OCI-LY1 (cell line): ENCODE measurements around the gene DSG1.

Source experiments
- H2AFZ ChIP-seq: fragments of 200-600 bp; sonication (generic), shearing (Covaris generic); 2 replicates; pipeline ENCODE4 v1.6.0; 2014; ENCODE audit warnings: antibody characterized with exemption, mild to moderate bottlenecking, low read length
- H3F3A ChIP-seq: fragments of 200-600 bp; sonication (generic), shearing (Covaris generic); 2 replicates; pipeline ENCODE4 v1.6.0; 2014; ENCODE audit warnings: mild to moderate bottlenecking, antibody characterized with exemption, low read length, moderate library complexity; ENCODE audit not compliant: insufficient read depth
- H3K27ac ChIP-seq: fragments of 200-600 bp; sonication (generic); 2 replicates; pipeline ENCODE4 v1.5.1; 2014; ENCODE audit warnings: low read length, mixed run types, mild to moderate bottlenecking, low read depth; ENCODE audit not compliant: poor library complexity, severe bottlenecking
- H3K27me3 ChIP-seq: fragments of 200-600 bp; sonication (generic); 2 replicates; pipeline ENCODE4 v1.6.0; 2014; ENCODE audit warnings: antibody characterized with exemption, mild to moderate bottlenecking, low read length, moderate library complexity; ENCODE audit not compliant: insufficient read depth
- H3K36me3 ChIP-seq: fragments of 200-600 bp; sonication (generic); 2 replicates; pipeline ENCODE4 v1.6.1; 2014; ENCODE audit warnings: mild to moderate bottlenecking, antibody characterized with exemption, low read length, moderate library complexity, mixed read lengths; ENCODE audit not compliant: insufficient read depth
- H3K4me1 ChIP-seq: fragments of 200-600 bp; sonication (generic); 2 replicates; pipeline ENCODE4 v1.5.1; 2014; ENCODE audit warnings: mild to moderate bottlenecking, low read length, moderate library complexity; ENCODE audit not compliant: insufficient read depth, severe bottlenecking
- H3K4me2 ChIP-seq: fragments of 200-600 bp; sonication (generic), shearing (Covaris generic); 2 replicates; pipeline ENCODE4 v1.6.1; 2014; ENCODE audit warnings: low read length
- H3K4me3 ChIP-seq: fragments of 200-600 bp; sonication (generic); 2 replicates; pipeline ENCODE4 v1.5.1; 2014; ENCODE audit warnings: low read length, low read depth, mild to moderate bottlenecking, mixed read lengths; ENCODE audit not compliant: poor library complexity, severe bottlenecking
- H3K79me2 ChIP-seq: fragments of 200-600 bp; shearing (Covaris generic); 2 replicates; pipeline ENCODE4 v1.6.1; 2016; ENCODE audit warnings: mixed run types, low read length, mixed read lengths; ENCODE audit not compliant: insufficient read depth
- H3K9ac ChIP-seq: fragments of 200-600 bp; sonication (generic), shearing (Covaris generic); 2 replicates; pipeline ENCODE4 v1.6.1; 2014; ENCODE audit warnings: mild to moderate bottlenecking, low read length, mixed read lengths
- H3K9me2 ChIP-seq: fragments of 200-600 bp; sonication (generic), shearing (Covaris generic); 2 replicates; pipeline ENCODE4 v1.6.1; 2014; ENCODE audit warnings: low read depth, mild to moderate bottlenecking, low read length, mixed read lengths
- H3K9me3 ChIP-seq: fragments of 200-600 bp; shearing (Covaris generic); 2 replicates; pipeline ENCODE4 v1.6.1; 2014; ENCODE audit warnings: low read length, mixed read lengths
- H4K20me1 ChIP-seq: fragments of 200-600 bp; sonication (generic), shearing (Covaris generic); 2 replicates; pipeline ENCODE4 v1.6.0; 2016; ENCODE audit warnings: mild to moderate bottlenecking, low read length; ENCODE audit not compliant: insufficient read depth
- CTCF ChIP-seq: fragments of 200-600 bp; sonication (generic), shearing (Covaris generic); IDR thresholded peaks from 2 replicates; pipeline ENCODE4 v1.5.1; 2017; ENCODE audit warnings: mild to moderate bottlenecking, antibody characterized with exemption, low read length, moderate library complexity, mixed read lengths
- EZH2 ChIP-seq: fragments of 200-600 bp; sonication (generic), shearing (Covaris generic); IDR thresholded peaks from 2 replicates; pipeline ENCODE4 v1.8.0; 2017; ENCODE audit warnings: borderline replicate concordance, mixed run types, mild to moderate bottlenecking, antibody characterized with exemption, low read length, moderate library complexity, mixed read lengths

Gene DSG1

GRCh38 chr18:31376477-31376876, 58.5 kb downstream of the DSG1 start, which contains the start of gene DSG4:
DSG4 (plus strand) TSS chr18:31376777; CDS start chr18:31376912, 135 bp downstream.
- no peaks in the 10 kb centered on the region for H3K9me2 ChIP-seq
- no peaks in the 10 kb centered on the region for H3K79me2 ChIP-seq
- no peaks in the 10 kb centered on the region for H3K9me3 ChIP-seq
- H3K4me1 ChIP-seq = no peaks in the 10 kb centered on the region
- no peak within 1 kb of the TSS for H3K4me3 ChIP-seq
- no peak within 1 kb of the TSS for H3K4me2 ChIP-seq
- H4K20me1 ChIP-seq = no peaks in the 10 kb centered on the region
- H3K27ac ChIP-seq = no peak within 1 kb of the TSS
- H3F3A ChIP-seq = no peaks in the 10 kb centered on the region
- no peaks in the 10 kb centered on the region for H3K36me3 ChIP-seq
- H3K27me3 ChIP-seq = no peaks in the 10 kb centered on the region
- TF ChIP-seq CTCF = no peak
- H2AFZ ChIP-seq = no peak within 1 kb of the TSS
- H3K9ac ChIP-seq = no peak within 1 kb of the TSS

GRCh38 chr18:31380912-31381311, 63.0 kb downstream of the DSG1 start:
- Histone ChIP-seq H3K36me3 (no peaks in the 10 kb centered on the region), H3K9me2 (no peaks in the 10 kb centered on the region), H3K27ac (no peak overlapping the region), H3K79me2 (no peaks in the 10 kb centered on the region), H3K4me3 (no peak overlapping the region), H3K4me1 (no peaks in the 10 kb centered on the region), H3K27me3 (no peaks in the 10 kb centered on the region), H3K9ac (no peak overlapping the region), H2AFZ (no peak overlapping the region), H3F3A (no peaks in the 10 kb centered on the region), H3K9me3 (no peaks in the 10 kb centered on the region), H3K4me2 (no peak overlapping the region), H4K20me1 (no peaks in the 10 kb centered on the region)
- TF ChIP-seq CTCF (no peak), EZH2 (no peak)

GRCh38 chr18:31382107-31382506, 64.1 kb downstream of the DSG1 start:
- Histone ChIP-seq H3K4me1 (no peaks in the 10 kb centered on the region), H3K9ac (no peak overlapping the region), H3K4me2 (no peak overlapping the region), H3K27me3 (no peaks in the 10 kb centered on the region), H3F3A (no peaks in the 10 kb centered on the region), H3K36me3 (no peaks in the 10 kb centered on the region), H3K9me2 (no peaks in the 10 kb centered on the region), H3K4me3 (no peak overlapping the region), H4K20me1 (no peaks in the 10 kb centered on the region), H3K79me2 (no peaks in the 10 kb centered on the region), H2AFZ (no peak overlapping the region), H3K9me3 (no peaks in the 10 kb centered on the region), H3K27ac (no peak overlapping the region)
- TF ChIP-seq EZH2 (no peak), CTCF (no peak)
